ENCODE measurements around the gene RNU5B-1. TPM values are rescaled to one million over a fixed set of nuclear protein-coding genes. Genes with fewer than 3 reads are reported as not detected.

Gene RNU5B-1
- total RNA-seq, 4 donors from 2014 or later, result not detected

- intact Hi-C loops (cut with DNase I; ENCODE audit: low total_unique reads), result no loop called here
- WGBS, 2 donors, result 72 to 80% methylated on average over 7 of the region's 7 CpGs
- no peak for DNase-seq (ENCODE audit: low spot score in 2 of 2)
- H3K4me3 ChIP-seq (ENCODE audit: low read depth, poor library complexity, severe bottlenecking), result no peak overlapping the region
- TF ChIP-seq, protein P1, sequence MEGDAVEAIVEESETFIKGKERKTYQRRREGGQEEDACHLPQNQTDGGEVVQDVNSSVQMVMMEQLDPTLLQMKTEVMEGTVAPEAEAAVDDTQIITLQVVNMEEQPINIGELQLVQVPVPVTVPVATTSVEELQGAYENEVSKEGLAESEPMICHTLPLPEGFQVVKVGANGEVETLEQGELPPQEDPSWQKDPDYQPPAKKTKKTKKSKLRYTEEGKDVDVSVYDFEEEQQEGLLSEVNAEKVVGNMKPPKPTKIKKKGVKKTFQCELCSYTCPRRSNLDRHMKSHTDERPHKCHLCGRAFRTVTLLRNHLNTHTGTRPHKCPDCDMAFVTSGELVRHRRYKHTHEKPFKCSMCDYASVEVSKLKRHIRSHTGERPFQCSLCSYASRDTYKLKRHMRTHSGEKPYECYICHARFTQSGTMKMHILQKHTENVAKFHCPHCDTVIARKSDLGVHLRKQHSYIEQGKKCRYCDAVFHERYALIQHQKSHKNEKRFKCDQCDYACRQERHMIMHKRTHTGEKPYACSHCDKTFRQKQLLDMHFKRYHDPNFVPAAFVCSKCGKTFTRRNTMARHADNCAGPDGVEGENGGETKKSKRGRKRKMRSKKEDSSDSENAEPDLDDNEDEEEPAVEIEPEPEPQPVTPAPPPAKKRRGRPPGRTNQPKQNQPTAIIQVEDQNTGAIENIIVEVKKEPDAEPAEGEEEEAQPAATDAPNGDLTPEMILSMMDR (IDR thresholded peaks at IDR 0.05), result no peak
- no peak for TF ChIP-seq POLR2A (IDR thresholded peaks at IDR 0.05)
Observed at GRCh38 chr15:65290228-65290627, 14.2 kb upstream of the RNU5B-1 start.

GRCh38 chr15:65292938-65293518 lies 11.4 kb upstream of the RNU5B-1 start:
- 86 to 93% methylated on average over 1 of the region's 1 CpG for WGBS, 2 donors
- DNase-seq (ENCODE audit: low spot score in 2 of 2), result no peak
- H3K4me3 ChIP-seq (ENCODE audit: low read depth, poor library complexity, severe bottlenecking), result no peak overlapping the region
- intact Hi-C loops (cut with DNase I; ENCODE audit: low total_unique reads), result no loop called here
- TF ChIP-seq POLR2A (IDR thresholded peaks at IDR 0.05), result no peak
- TF ChIP-seq, protein P1 (IDR thresholded peaks at IDR 0.05), result no peak

DNA sequence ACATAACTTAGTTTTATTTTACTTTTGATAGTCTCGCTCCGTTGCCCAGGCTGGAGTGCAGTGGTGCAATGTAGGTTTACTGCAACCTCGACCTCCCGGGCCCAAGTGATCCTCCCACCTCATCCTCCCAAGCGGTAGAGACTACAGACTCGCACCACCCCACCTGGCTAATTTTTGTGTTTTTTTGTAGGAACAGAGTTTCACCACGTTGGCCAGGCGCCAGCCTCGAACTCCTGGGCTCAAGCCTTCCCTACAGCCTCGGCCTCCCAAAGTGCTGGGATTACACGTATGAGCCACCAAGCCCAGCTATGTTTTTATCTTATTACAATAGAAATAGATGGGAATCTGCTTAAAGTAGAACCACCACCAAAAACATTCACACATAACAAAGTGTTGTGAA lies 5.7 kb upstream of the RNU5B-1 start:
- intact Hi-C loops (cut with DNase I; ENCODE audit: low total_unique reads), result no loop called here
- no peak for DNase-seq (ENCODE audit: low spot score in 2 of 2)
- WGBS, 2 donors, result 83 to 85% methylated on average over 11 of the region's 11 CpGs

GRCh38 chr15:65300924-65301441 lies 3.5 kb upstream of the RNU5B-1 start:
- intact Hi-C loops (cut with DNase I; ENCODE audit: low total_unique reads), result no loop called here
- WGBS, 2 donors, result 93 to 98% methylated on average over 24 to 34 of the region's 36 CpGs
- H3K4me3 ChIP-seq (ENCODE audit: low read depth, poor library complexity, severe bottlenecking), result no peak overlapping the region
- TF ChIP-seq, protein P1 (IDR thresholded peaks at IDR 0.05), result no peak
- no peak for TF ChIP-seq POLR2A (IDR thresholded peaks at IDR 0.05)
- no peak for DNase-seq (ENCODE audit: low spot score in 2 of 2)

More for the DNA sequence above, 5.7 kb upstream of the RNU5B-1 start:
- TF ChIP-seq, protein P1 (IDR thresholded peaks at IDR 0.05), result no peak
- no peak for TF ChIP-seq POLR2A (IDR thresholded peaks at IDR 0.05)
- no peak overlapping the region for H3K4me3 ChIP-seq (ENCODE audit: low read depth, poor library complexity, severe bottlenecking)

DNA sequence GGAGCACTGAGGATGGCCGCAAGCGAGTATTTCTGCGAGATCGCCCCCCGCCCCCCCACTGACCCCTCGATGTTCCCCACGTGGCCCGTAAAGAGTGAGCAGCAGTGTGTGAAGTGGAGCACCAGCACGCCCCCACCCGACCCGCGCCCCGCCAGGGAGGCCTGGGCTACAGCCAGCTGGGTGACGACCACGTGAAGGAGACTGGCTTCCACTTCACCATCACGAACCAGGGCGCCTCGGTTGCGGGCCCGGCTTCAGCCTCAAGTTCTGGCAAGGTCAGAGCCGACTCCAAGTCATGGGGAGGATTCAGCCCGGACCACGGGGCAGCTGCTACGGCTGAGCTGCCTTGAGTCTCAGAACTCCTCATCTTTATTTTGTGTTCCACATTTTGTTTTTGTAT lies 2.4 kb upstream of the RNU5B-1 start:
- 74 to 78% methylated on average over 23 to 24 of the region's 24 CpGs for WGBS, 2 donors
- TF ChIP-seq, protein P1 (IDR thresholded peaks at IDR 0.05), result no peak
- TF ChIP-seq POLR2A (IDR thresholded peaks at IDR 0.05), result no peak
- intact Hi-C loops (cut with DNase I; ENCODE audit: low total_unique reads), result no loop called here
- no peak for DNase-seq (ENCODE audit: low spot score in 2 of 2)
- H3K4me3 ChIP-seq (ENCODE audit: low read depth, poor library complexity, severe bottlenecking), result no peak overlapping the region

All from lower leg skin (tissue), 4 donors.